Measurements from ENCODE around the gene MKKS.

DNA sequence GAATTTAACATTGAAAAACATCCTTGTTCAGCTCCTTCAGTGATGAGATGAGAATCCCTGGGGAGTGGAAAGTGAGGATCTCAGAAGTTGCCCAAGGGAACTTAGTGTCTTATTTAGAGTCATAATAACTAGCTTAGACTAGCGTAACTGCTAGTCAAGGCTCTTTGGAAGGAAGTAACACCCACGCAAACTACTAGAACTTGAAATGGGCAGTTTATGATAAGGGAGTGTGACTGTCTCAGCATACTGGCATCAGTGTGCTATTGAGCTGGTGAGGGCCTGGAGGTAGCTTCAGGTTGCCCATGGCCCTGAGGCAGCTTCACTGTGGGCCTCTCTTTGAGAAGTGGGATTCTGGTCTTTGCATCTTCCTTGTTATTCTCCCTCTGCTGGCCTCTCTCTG is 41.2 kb upstream of the MKKS start:
- TF ChIP-seq E2F5 (CRISPR knock-in tag; IDR thresholded peaks at IDR 0.05) (no peak), FOXK1 (CRISPR knock-in tag; IDR thresholded peaks at IDR 0.05) (no peak), NR3C1 (CRISPR knock-in tag; conservative IDR thresholded peaks at IDR 0.05; ENCODE audit: low read depth) (no peak), CTCF (IDR thresholded peaks at IDR 0.05) (no peak), MLX (CRISPR knock-in tag; IDR thresholded peaks at IDR 0.05) (no peak), MAX (CRISPR knock-in tag; IDR thresholded peaks at IDR 0.05) (no peak), ZNF416 (CRISPR knock-in tag; IDR thresholded peaks at IDR 0.05) (no peak)
- TF ChIP-seq, protein P1, sequence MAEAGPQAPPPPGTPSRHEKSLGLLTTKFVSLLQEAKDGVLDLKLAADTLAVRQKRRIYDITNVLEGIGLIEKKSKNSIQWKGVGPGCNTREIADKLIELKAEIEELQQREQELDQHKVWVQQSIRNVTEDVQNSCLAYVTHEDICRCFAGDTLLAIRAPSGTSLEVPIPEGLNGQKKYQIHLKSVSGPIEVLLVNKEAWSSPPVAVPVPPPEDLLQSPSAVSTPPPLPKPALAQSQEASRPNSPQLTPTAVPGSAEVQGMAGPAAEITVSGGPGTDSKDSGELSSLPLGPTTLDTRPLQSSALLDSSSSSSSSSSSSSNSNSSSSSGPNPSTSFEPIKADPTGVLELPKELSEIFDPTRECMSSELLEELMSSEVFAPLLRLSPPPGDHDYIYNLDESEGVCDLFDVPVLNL (CRISPR knock-in tag; IDR thresholded peaks at IDR 0.05; ENCODE audit: borderline replicate concordance, low read depth) = no peak

Measured in WTC11 (cell line).